Measurements from ENCODE around the gene OBSL1. TPM values are rescaled to one million over a fixed set of nuclear protein-coding genes. Genes with fewer than 3 reads are reported as not detected.
A peak's percentile ranks its signal among the peaks of the same experiment; 100 is the strongest.

OBSL1 gene
- total RNA-seq, 4 donors from 2014 or later: 51.9 to 123 (median 99.2) TPM

- Histone ChIP-seq H3K27ac (replicated peaks in 1 of 4) (no peak overlapping the region), H3K27me3 (peaks cover 0 to 64% (median 3%) of the 10 kb centered on the region in 4 donors), H3K36me3 (no peaks in the 10 kb centered on the region), H3K4me1 (peaks cover 33 to 49% (median 43%) of the 10 kb centered on the region in 4 donors), H3K9me3 (no peaks in the 10 kb centered on the region), H3K4me3 (no peak overlapping the region)
- WGBS: 66% methylated on average over 9 of the region's 9 CpGs
- TF ChIP-seq POLR2A (IDR thresholded peaks at IDR 0.05; ENCODE audit: low read depth) (no peak), POLR2AphosphoS5 (IDR thresholded peaks at IDR 0.05) (no peak), CTCF (IDR thresholded peaks at IDR 0.05) (no peak), EP300 (IDR thresholded peaks at IDR 0.05) (no peak)
- intact Hi-C loops (cut with DNase I): no loop called here
- no peak for DNase-seq (ENCODE audit: extremely low spot score)
Measured at GRCh38 chr2:219525533-219526232, 45.7 kb downstream of the OBSL1 start.

GRCh38 chr2:219524817-219525216 is 46.5 kb downstream of the OBSL1 start:
- intact Hi-C loops (cut with DNase I): no loop called here
- TF ChIP-seq EP300 (IDR thresholded peaks at IDR 0.05) (no peak), CTCF (IDR thresholded peaks at IDR 0.05) (no peak), POLR2A (IDR thresholded peaks at IDR 0.05; ENCODE audit: low read depth) (no peak), POLR2AphosphoS5 (IDR thresholded peaks at IDR 0.05) (no peak)
- no peaks in the 10 kb centered on the region for H3K9me3 ChIP-seq
- no peak overlapping the region for H3K27ac ChIP-seq (replicated peaks in 1 of 4)
- DNase-seq (ENCODE audit: extremely low spot score): no peak
- WGBS: 95% methylated on average over 2 of the region's 2 CpGs
- no peak overlapping the region for H3K4me3 ChIP-seq
- no peaks in the 10 kb centered on the region for H3K36me3 ChIP-seq
- peaks cover 28 to 44% (median 37%) of the 10 kb centered on the region in 4 donors for H3K4me1 ChIP-seq
- peaks cover 0 to 69% (median 3%) of the 10 kb centered on the region in 4 donors for H3K27me3 ChIP-seq

- Histone ChIP-seq H3K9me3 (no peaks in the 10 kb centered on the region), H3K4me3 (peak overlapping the region; percentile 48 to 57 (median 52)), H3K36me3 (no peaks in the 10 kb centered on the region), H3K27ac (replicated peaks in 1 of 4) (peak overlapping the region; percentile 81 to 89 (median 87)), H3K27me3 (peaks cover 0 to 63% (median 3%) of the 10 kb centered on the region in 4 donors), H3K4me1 (peaks cover 27 to 40% (median 33%) of the 10 kb centered on the region in 4 donors)
- TF ChIP-seq POLR2AphosphoS5 (IDR thresholded peaks at IDR 0.05) (peak in 1 of 2 donors; percentile 50), POLR2A (IDR thresholded peaks at IDR 0.05; ENCODE audit: low read depth) (no peak)
- 29% methylated on average over 23 of the region's 24 CpGs for WGBS
- no peak for DNase-seq (ENCODE audit: extremely low spot score)
- intact Hi-C loops (cut with DNase I): no loop called here
Measured at GRCh38 chr2:219523031-219523671, 48.2 kb downstream of the OBSL1 start.

GRCh38 chr2:219522111-219523030 is 49.0 kb downstream of the OBSL1 start:
- Histone ChIP-seq H3K27me3 (peaks cover 0 to 57% (median 3%) of the 10 kb centered on the region in 4 donors), H3K27ac (replicated peaks in 1 of 4) (peak overlapping the region; percentile 81 to 89 (median 87)), H3K36me3 (no peaks in the 10 kb centered on the region), H3K9me3 (no peaks in the 10 kb centered on the region), H3K4me1 (peaks cover 27 to 40% (median 33%) of the 10 kb centered on the region in 4 donors), H3K4me3 (peak overlapping the region; percentile 48 to 57 (median 52))
- intact Hi-C loops (cut with DNase I): no loop called here
- WGBS: 10% methylated on average over 14 of the region's 70 CpGs
- DNase-seq (ENCODE audit: extremely low spot score): no peak
- TF ChIP-seq POLR2AphosphoS5 (IDR thresholded peaks at IDR 0.05): no peak
- no peak for TF ChIP-seq CTCF (IDR thresholded peaks at IDR 0.05)
- no peak for TF ChIP-seq EP300 (IDR thresholded peaks at IDR 0.05)
- no peak for TF ChIP-seq POLR2A (IDR thresholded peaks at IDR 0.05; ENCODE audit: low read depth)
